H1 (cell line): ENCODE results near the gene FGF1. TPM values are rescaled to one million over a fixed set of nuclear protein-coding genes. Genes with fewer than 3 reads are reported as not detected.
A peak's percentile ranks its signal among the peaks of the same experiment; 100 is the strongest.

ENCODE experiments used
- CTCF ChIA-PET: fragments of 300-600 bp; sonication (Branson Sonifier 250); formaldehyde crosslinking; loops from one replicate; lab custom pipeline; 2021; ENCODE audit not compliant: partially characterized antibody; lab: Charles Lee
- POLR2A ChIA-PET: fragments of 300-600 bp; sonication (Branson Sonifier 250); formaldehyde crosslinking; loops from one replicate; lab custom pipeline; 2021; ENCODE audit warnings: inconsistent platforms; ENCODE audit not compliant: partially characterized antibody; lab: Charles Lee
- DNase-seq, 2 experiments: peaks; one replicate each; pipeline versions ENCODE4 v3.0.0 to v3.0.0-alpha.2; 2010 to 2022; ENCODE audit warnings: low spot score in 2 of 2, low read depth in 1 of 2, mixed read lengths in 1 of 2
- FAIRE-seq: peaks from 2 replicates; lab custom pipeline; 2011; peaks lifted over from hg19 to GRCh38; lab: Jason Lieb, UNC
- H2AFZ ChIP-seq: 2 replicates; pipeline ENCODE4 v1.8.1; 2012; ENCODE audit warnings: low read length, inconsistent platforms
- H2AK5ac ChIP-seq: 2 replicates; pipeline ENCODE4 v1.6.1; 2013; ENCODE audit warnings: low read depth, low read length
- H2BK120ac ChIP-seq: replicated peaks from 2 replicates; pipeline ENCODE3; 2013; ENCODE audit warnings: low read depth, low read length, inconsistent platforms
- H2BK12ac ChIP-seq: 2 replicates; pipeline ENCODE4 v1.6.1; 2013; ENCODE audit warnings: low read depth, low read length
- H2BK15ac ChIP-seq: 2 replicates; pipeline ENCODE4 v1.6.1; 2013; ENCODE audit warnings: low read length
- H2BK20ac ChIP-seq: 2 replicates; pipeline ENCODE4 v1.6.1; 2013; ENCODE audit warnings: low read length
- H2BK5ac ChIP-seq: 2 replicates; pipeline ENCODE4 v1.6.1; 2013; ENCODE audit warnings: low read depth, low read length
- H3K14ac ChIP-seq: 2 replicates; pipeline ENCODE4 v1.6.1; 2013; ENCODE audit warnings: inconsistent platforms; ENCODE audit not compliant: insufficient read length
- H3K18ac ChIP-seq: 2 replicates; pipeline ENCODE4 v1.6.1; 2013; ENCODE audit warnings: low read length; ENCODE audit errors: extremely low read depth
- H3K23ac ChIP-seq: 2 replicates; pipeline ENCODE4 v1.6.1; 2013; ENCODE audit warnings: inconsistent platforms; ENCODE audit not compliant: insufficient read length
- H3K23me2 ChIP-seq: 2 replicates; pipeline ENCODE4 v1.6.1; 2013; ENCODE audit warnings: low read depth, low read length
- H3K27ac ChIP-seq: 2 replicates; pipeline ENCODE4 v1.6.1; 2011; ENCODE audit warnings: low read depth, low read length, inconsistent platforms
- H3K27me3 ChIP-seq, 4 experiments: replicated peaks in 1 of 4; 1 replicate in 1 of 4; 2 replicates in 3 of 4; pipeline versions ENCODE4 v1.6.1 to v1.8.1; 2011 to 2013; ENCODE audit warnings: low read length in 3 of 4, mild to moderate bottlenecking in 3 of 4, inconsistent platforms in 2 of 4, mixed read lengths in 2 of 4, moderate library complexity in 1 of 4; ENCODE audit not compliant: control insufficient read depth in 3 of 4, insufficient read depth in 3 of 4; ENCODE audit errors: extremely low read depth in 1 of 4
- H3K36me3 ChIP-seq, 4 experiments: 2 replicates each; pipeline versions ENCODE4 v1.6.1 to v1.8.1; 2011 to 2013; ENCODE audit warnings: mild to moderate bottlenecking in 4 of 4, low read length in 3 of 4, moderate library complexity in 2 of 4, control low read depth in 1 of 4, inconsistent platforms in 1 of 4; ENCODE audit not compliant: insufficient read depth in 4 of 4, control insufficient read depth in 2 of 4
- H3K4ac ChIP-seq: replicated peaks from 2 replicates; pipeline ENCODE3; 2013; ENCODE audit warnings: low read length, low read depth, mixed read lengths, inconsistent platforms; ENCODE audit not compliant: insufficient read length
- H3K4me1 ChIP-seq, 4 experiments: replicated peaks in 1 of 4; 1 replicate in 1 of 4; 2 replicates in 3 of 4; pipeline versions ENCODE4 v1.6.1 to v1.8.1; 2011 to 2013; ENCODE audit warnings: low read length in 3 of 4, inconsistent platforms in 2 of 4, mixed read lengths in 1 of 4; ENCODE audit not compliant: insufficient read depth in 4 of 4, control insufficient read depth in 3 of 4
- H3K4me2 ChIP-seq, 2 experiments: 2 replicates each; pipeline versions ENCODE4 v1.6.1 to v1.8.1; 2011 to 2013; ENCODE audit warnings: low read depth in 2 of 2, low read length in 2 of 2, control low read depth in 1 of 2, inconsistent platforms in 1 of 2, mild to moderate bottlenecking in 1 of 2; ENCODE audit not compliant: insufficient read depth in 1 of 2
- H3K4me3 ChIP-seq, 4 experiments: fragments of 200-600, 300-600 bp in 1 of 4; sonication (generic), shearing (Covaris generic), sonication (Bioruptor Twin) in 1 of 4; 2 replicates each; pipeline versions ENCODE4 v1.5.1 to v1.8.1; 2011 to 2016; ENCODE audit warnings: low read length in 4 of 4, low read depth in 3 of 4, control low read depth in 2 of 4, inconsistent platforms in 2 of 4, mild to moderate bottlenecking in 2 of 4, mixed read lengths in 1 of 4, moderate library complexity in 1 of 4; ENCODE audit not compliant: insufficient read depth in 2 of 4; ENCODE audit errors: extremely low read depth in 1 of 4
- H3K56ac ChIP-seq: replicated peaks from 2 replicates; pipeline ENCODE3; 2013; ENCODE audit warnings: low read depth, mild to moderate bottlenecking, mixed read lengths, low read length, inconsistent platforms; ENCODE audit not compliant: insufficient read length
- H3K79me1 ChIP-seq: 2 replicates; pipeline ENCODE4 v1.6.1; 2013; ENCODE audit warnings: low read depth, low read length, control low read depth
- H3K79me2 ChIP-seq, 2 experiments: 2 replicates each; pipeline versions ENCODE4 v1.6.1 to v1.8.1; 2012 to 2013; ENCODE audit warnings: low read length in 2 of 2, mild to moderate bottlenecking in 2 of 2, inconsistent platforms in 1 of 2; ENCODE audit not compliant: insufficient read depth in 2 of 2, control insufficient read depth in 1 of 2
- H3K9ac ChIP-seq, 4 experiments: replicated peaks in 1 of 4; 1 replicate in 1 of 4; 2 replicates in 3 of 4; pipeline versions ENCODE4 v1.6.1 to v1.8.1; 2011 to 2013; ENCODE audit warnings: low read depth in 3 of 4, low read length in 3 of 4, control low read depth in 2 of 4, mild to moderate bottlenecking in 2 of 4, moderate library complexity in 2 of 4, inconsistent platforms in 1 of 4; ENCODE audit errors: extremely low read depth in 1 of 4
- H3K9me3 ChIP-seq, 2 experiments: 2 replicates each; pipeline versions ENCODE4 v1.6.1 to v1.8.1; 2012 to 2013; ENCODE audit warnings: mild to moderate bottlenecking in 2 of 2, moderate library complexity in 2 of 2, control low read depth in 1 of 2, inconsistent platforms in 1 of 2, low read depth in 1 of 2, low read length in 1 of 2, mixed read lengths in 1 of 2; ENCODE audit not compliant: insufficient read depth in 2 of 2
- H4K20me1 ChIP-seq, 2 experiments: replicated peaks in 1 of 2; 2 replicates each; pipeline versions ENCODE3 to v1.8.1; 2011 to 2013; ENCODE audit warnings: inconsistent platforms in 2 of 2, low read length in 2 of 2, mild to moderate bottlenecking in 1 of 2; ENCODE audit not compliant: insufficient read depth in 2 of 2, control insufficient read depth in 1 of 2
- H4K5ac ChIP-seq: 2 replicates; pipeline ENCODE4 v1.6.1; 2013; ENCODE audit warnings: low read length, low read depth, mixed read lengths, inconsistent platforms; ENCODE audit not compliant: insufficient read length
- H4K8ac ChIP-seq: 2 replicates; pipeline ENCODE4 v1.8.0; 2013; ENCODE audit warnings: mild to moderate bottlenecking, moderate library complexity, low read length, inconsistent platforms; ENCODE audit not compliant: insufficient read depth; ENCODE audit errors: extremely low read depth
- H4K91ac ChIP-seq: replicated peaks from 2 replicates; pipeline ENCODE3; 2013; ENCODE audit warnings: low read length, mixed read lengths, inconsistent platforms; ENCODE audit not compliant: insufficient read length
- TBP ChIP-seq: IDR thresholded peaks from 2 replicates; pipeline ENCODE4 v1.6.1; 2011; ENCODE audit warnings: low read depth, low read length, improper control_type of control experiment
- WGBS, 2 experiments: shearing (Covaris generic) in 1 of 2; methylation state at CpG; one replicate each; pipeline versions ENCODE4 v1.1.6 to v1.1.7; 2013 to 2015; ENCODE audit warnings: low lambda C conversion rate in 2 of 2, mixed read lengths in 2 of 2, inconsistent platforms in 1 of 2, low coverage in 1 of 2, missing lambda C conversion rate in 1 of 2; ENCODE audit not compliant: insufficient replicate concordance in 2 of 2, insufficient coverage in 1 of 2, insufficient read length in 1 of 2; ENCODE audit errors: extremely low coverage in 1 of 2, missing lambda C conversion rate in 1 of 2; 5-methylcytosine and 5-hydroxymethylcytosine counted together
- polyA plus RNA-seq, 7 experiments: library from polyadenylated mRNA; depleted of rRNA in 3 of 7; stranded (reverse) in 5 of 7; unstranded in 2 of 7; fragments of >200 nt in 5 of 7; fragments of 200-250 nt in 2 of 7; gene quantifications; 1 replicate in 5 of 7; 2 replicates in 1 of 7; 4 replicates in 1 of 7; pipeline versions ENCODE4 v1.2.1 to v1.2.3, GENCODE V29; 2011 to 2013; ENCODE audit warnings: missing spikeins in 2 of 7, mixed read lengths in 2 of 7
- total RNA-seq: library from RNA; stranded (reverse); fragmentation: NEBNext Ultra II Directional; extraction: Animal tissue kit (Norgen Biotek cat#: 25700); gene quantifications from 2 replicates; pipeline ENCODE4 v1.2.1, GENCODE V29; 2021

FGF1 gene
- total and polyA plus RNA-seq, 2 of the 8 experiments (the other 6 are each of a cell fraction or from before 2014, with no cell fraction given), result 0.30 to 0.50 TPM

GRCh38 chr5:142550471-142550870 lies 135.4 kb downstream of the FGF1 start:
- Histone ChIP-seq H4K8ac (no peak overlapping the region), H2BK20ac (peak overlapping the region; percentile 99), H4K20me1 (no peaks in the 10 kb centered on the region), H3K23ac (no peak overlapping the region), H2BK12ac (peak overlapping the region; percentile 76; the same call in 1 of the 2 replicates), H2BK5ac (peak overlapping the region; percentile 86; the same call in 1 of the 2 replicates), H3K79me2 (no peaks in the 10 kb centered on the region), H3K14ac (no peak overlapping the region), H2BK15ac (no peak overlapping the region), H2BK120ac (peak overlapping the region; percentile 95), H2AFZ (no peak overlapping the region), H3K4me1 (peaks cover 0 to 8% (median 5%) of the 10 kb centered on the region in 4 experiments; a peak in 5 of 7 replicates), H3K27me3 (no peaks in the 10 kb centered on the region), H3K36me3 (no peaks in the 10 kb centered on the region), H4K5ac (no peak overlapping the region), H3K4me3 (no peak overlapping the region), H3K18ac (peak overlapping the region; percentile 39; the same call in 1 of the 2 replicates), H3K23me2 (no peaks in the 10 kb centered on the region; the same call in 1 of the 2 replicates), H3K27ac (no peak overlapping the region), H3K4ac (no peak overlapping the region), H4K91ac (peak overlapping the region; percentile 88), H3K56ac (no peak overlapping the region), H3K4me2 (no peak overlapping the region; a peak in 1 of 4 replicates), H3K79me1 (no peaks in the 10 kb centered on the region), H2AK5ac (peak overlapping the region; percentile 2; the same call in 1 of the 2 replicates), H3K9me3 (no peaks in the 10 kb centered on the region), H3K9ac (no peak overlapping the region)
- 87% methylated on average over 2 of the region's 2 CpGs; no CpG with 5 or more reads in 1 of the 2 experiments for WGBS, 2 experiments
- ChIA-PET POLR2A (interaction anchor here (1.0 to 6.0 kb wide), 4 partner anchors 10 to 227 kb away, joined by 3 to 40 read pairs (median 5); partner anchors contain the start of gene SPRY4), CTCF (interaction anchor here (0.6 to 13.2 kb wide), 21 partner anchors 8 to 581 kb away, joined by 3 to 191 read pairs (median 5); partner anchors contain the start of genes RNF14 and SPRY4)
- FAIRE-seq (no peak), DNase-seq (no peak)
- no peak for TF ChIP-seq TBP
